NCI-H1092 treated with DMSO at 0.1 percent for 48 hours (cell line): ENCODE data around the gene PHACTR1.

Experiments used
- DNase-seq: peaks from one replicate; lab custom pipeline; 2025; lab: John Stamatoyannopoulos, UW

PHACTR1 gene

DNA sequence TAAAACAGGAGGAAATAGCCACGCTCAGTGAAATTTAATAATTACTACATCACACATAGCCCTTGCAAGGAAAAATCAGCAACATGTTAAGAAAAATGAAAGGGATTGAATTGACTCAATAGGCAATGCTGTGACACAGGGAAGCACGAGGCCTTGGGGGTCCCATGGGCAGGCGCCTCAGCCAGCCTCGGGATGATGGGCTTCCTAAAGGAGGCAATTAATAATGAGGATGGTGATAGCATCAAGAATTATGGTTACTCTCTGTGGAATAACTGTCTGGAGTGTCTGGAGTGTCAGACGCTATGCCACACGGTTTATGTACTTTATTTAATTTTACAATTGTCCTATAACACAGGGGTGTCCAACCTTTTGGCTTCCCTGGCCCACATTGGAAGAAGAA, 481.6 kb downstream of the PHACTR1 start:
- DNase-seq: no peak

DNA sequence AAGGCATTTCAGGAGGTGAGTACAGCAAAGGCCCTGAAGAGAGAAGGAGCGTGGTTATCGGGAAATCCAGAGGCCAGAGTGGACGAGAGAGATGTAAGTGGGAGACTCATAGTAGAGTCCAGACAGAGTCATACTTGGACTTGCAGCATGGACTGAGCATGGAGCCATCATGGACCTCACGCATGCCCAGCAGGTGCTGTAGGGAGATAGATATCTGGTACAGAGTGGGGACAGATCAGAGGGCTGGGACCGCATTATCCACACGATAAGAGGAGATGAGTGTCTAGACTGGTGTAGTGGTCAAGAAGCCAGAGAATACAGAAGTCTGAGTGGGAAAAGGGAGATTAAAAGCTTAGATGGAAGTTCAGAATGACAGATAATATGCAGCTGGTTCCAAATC, 484.8 kb downstream of the PHACTR1 start:
- DNase-seq: no peak

DNA sequence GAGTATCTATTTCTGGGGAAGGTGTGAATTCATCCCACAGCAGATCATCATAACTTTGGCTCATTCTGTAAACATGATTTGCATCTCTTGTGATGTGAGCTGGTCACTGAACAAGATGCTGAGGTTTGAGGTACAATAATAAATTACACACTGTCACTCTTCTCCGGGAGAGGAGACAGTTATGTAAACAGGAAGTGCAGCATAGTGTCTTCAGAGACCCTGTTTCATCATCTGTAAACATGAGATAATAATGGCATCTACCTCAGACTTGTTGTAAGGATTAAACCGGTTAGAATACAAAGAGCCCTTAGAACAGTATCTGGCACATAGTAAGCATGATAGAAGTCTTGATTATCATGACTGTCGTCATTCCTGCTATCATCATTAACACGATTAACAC, 486.6 kb downstream of the PHACTR1 start:
- no peak for DNase-seq

DNA sequence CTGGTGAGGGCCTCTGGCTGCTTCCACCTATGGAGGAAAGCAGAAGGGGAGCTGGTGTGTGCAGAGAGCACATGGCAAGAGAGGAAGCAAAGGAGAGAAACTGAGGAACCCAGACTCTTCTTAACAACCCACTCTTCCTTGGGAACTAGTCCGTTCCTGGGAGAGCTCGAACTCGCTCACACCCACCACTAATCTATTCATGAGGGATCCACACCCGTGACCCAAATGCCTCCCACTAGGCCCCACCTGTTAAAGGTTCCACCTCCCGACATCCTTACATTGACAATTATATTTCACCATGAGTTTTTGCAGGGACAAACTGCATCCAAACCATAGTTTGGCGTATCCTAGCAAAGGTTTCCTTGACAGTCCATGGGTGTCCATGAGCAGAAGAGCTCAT, 488.5 kb downstream of the PHACTR1 start:
- DNase-seq: no peak

DNA sequence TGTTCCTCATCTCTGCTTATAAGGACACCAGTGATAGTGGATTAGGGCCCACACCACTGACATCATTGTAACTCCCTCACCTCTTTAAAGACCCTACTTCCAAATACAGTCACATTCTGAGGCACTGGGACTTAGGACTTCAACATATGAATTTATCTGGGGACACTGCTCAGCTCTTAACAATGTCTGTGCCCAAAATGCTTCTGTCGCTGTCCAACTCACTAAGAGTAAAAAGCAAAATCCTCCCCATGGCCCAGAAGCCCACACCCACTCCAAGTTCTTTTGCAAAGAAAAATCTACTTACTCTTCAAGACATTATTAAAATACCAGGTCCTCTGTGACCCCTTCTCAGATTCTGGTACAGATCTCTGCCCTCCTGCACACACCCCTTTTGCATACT, 495.5 kb downstream of the PHACTR1 start:
- DNase-seq: no peak

DNA sequence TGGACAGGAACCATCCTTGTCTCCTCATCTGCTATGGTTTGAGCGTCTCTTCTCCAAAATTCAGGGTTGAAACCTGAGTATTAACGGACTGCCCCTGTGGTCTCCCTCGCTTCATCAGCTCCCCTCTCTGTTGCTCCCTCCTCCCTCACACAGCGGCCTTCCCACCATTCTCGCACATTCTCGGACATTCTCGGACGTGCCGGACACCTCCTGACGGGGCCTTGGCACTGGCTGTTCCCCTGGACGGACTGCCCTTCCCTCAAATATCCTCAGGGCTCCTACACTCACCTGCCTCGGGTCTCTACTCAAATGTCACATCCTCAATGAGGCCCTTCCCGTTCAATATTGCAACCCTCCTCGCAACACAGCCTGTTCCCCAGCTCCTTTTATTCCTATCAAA, 496.0 kb downstream of the PHACTR1 start:
- no peak for DNase-seq

DNA sequence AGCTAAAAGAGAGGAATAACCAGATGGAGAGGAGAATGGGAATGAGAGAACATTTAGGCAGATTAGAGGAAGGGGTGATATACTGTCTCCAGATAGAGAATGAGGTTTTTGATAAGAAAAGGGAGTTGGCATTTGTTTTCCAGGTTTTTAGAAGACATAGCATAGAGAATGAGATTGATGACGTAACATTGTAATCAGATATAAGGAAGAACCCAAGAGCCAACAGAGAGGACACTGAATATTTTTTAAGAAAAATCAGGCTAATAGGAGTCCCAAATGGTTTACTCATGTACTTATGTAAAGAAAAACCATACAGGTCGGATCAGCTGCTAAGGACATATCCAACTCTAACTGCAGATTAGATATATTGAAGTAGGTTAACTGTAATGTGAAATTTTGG, 498.8 kb downstream of the PHACTR1 start:
- no peak for DNase-seq

DNA sequence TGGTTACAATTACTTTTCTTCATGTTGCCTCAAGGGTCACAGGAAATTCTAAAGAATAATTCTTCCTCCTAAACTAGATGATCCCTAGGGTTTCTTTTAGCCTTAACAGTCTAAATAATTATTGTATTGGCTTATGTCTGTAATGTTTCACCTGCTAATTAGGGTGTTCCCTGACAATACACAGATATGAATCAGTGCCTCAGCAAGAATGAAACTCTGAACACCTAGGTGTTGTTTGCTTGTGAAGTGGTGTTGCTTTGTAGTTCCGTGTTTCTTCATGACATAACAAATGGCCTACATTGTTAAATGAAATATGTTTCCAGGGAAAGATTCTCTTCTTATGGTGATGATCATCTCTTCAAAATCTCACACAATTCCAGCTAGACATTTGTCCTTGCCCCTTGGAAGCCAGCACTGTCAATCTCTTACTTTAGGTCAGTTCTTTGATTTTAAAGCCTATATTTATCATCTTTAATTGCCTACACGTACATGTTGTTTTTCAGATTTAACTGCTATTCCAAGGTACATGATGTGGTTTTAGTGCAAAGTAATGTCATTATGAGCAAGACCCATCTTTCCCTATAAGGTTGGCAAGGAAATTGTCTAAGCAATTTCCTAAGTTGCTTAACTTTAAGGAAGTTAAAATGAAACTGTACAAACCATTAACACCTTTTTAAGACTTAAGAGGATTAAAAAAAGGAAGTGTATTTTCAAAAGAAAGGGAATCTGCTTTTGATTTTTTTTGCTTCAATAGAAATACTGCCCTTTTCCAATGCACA, 499.9 kb downstream of the PHACTR1 start:
- no peak for DNase-seq

DNA sequence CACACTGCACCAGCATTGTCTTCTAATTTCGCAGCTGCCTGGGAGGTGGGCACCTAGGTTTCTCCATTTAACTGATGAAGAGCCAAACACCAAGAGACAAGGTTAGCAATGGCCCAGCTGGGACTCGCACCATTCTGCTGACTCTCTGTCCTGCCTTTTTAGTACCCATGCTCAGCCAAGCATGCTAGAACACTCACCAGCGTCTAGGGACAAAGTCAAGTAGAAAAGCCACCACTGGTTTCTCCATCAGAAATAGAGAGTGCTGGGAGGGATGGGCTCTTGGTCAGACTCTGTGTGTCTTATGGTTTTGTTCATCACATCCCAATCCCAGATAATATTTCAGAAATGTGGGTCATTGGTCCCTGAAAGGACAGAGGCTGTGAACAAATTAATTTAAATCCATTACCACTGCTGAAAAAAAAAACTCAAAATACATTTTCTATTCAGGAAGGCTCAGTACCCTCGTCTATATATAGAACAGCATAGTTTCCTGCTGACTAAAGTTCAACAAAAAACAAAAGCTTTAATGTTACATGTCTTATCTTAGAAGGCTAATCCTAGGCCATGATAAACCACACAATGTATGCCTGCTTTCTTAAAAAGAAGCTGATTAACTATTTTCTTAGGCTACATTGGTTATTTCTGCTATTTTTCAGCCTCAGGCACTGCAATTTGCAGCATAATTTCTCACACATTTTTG, 500.8 kb downstream of the PHACTR1 start:
- no peak for DNase-seq

DNA sequence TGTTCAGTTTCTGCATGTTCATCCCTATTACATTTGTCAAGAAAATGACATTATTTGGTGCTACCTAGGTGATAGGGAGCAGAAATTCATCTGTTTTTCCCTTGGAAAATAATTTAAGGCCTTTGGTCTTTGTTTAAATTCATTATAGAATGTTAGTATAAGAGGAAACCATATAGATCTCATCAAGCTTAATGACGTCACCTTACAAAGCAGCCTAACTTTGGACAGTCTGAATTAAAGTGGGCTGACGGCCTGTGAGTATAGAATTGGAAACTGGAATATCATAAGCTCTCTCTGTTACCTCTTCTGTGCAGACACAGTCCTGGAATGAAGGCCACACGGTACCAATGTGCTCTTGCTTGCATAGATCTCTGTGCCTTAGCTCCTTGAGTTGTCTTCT, 503.7 kb downstream of the PHACTR1 start:
- DNase-seq: no peak

DNA sequence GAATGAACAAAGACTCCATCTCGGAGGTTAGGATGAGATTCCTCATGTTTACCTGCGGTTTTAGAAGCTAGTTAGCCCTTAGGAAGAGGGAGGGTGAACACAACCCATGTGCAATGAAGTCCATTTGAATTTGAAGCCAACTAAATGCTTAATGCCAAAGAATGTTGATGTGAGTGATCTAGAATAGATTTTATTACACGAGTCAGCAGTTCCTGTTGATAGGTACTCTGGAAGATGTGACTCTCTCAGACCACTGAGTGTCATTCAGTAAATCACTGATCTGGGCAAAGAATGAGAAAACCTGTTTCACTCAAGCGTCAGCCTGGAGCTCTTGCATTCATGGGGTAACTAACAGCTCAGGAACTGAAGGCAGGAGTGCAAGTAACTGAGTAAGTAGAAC, 505.5 kb downstream of the PHACTR1 start:
- no peak for DNase-seq

DNA sequence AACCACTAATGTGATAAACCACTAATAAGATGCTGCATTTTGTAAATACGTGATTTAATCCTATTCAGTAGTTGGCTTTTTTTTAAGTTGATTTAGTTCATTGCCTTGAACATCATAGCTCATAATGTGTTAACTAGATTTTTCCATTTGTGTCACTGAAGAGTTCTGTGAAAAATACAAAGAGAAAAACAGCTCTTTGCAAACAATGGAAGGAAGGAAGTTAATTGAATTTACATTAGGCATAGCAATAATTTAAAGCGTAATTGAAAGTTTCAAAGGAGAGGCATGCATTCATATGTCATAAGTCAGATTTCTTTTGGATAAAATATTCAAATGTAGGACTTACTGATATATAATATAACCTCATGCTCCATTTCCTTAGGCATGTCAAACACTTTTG, 509.5 kb downstream of the PHACTR1 start:
- DNase-seq: no peak

DNA sequence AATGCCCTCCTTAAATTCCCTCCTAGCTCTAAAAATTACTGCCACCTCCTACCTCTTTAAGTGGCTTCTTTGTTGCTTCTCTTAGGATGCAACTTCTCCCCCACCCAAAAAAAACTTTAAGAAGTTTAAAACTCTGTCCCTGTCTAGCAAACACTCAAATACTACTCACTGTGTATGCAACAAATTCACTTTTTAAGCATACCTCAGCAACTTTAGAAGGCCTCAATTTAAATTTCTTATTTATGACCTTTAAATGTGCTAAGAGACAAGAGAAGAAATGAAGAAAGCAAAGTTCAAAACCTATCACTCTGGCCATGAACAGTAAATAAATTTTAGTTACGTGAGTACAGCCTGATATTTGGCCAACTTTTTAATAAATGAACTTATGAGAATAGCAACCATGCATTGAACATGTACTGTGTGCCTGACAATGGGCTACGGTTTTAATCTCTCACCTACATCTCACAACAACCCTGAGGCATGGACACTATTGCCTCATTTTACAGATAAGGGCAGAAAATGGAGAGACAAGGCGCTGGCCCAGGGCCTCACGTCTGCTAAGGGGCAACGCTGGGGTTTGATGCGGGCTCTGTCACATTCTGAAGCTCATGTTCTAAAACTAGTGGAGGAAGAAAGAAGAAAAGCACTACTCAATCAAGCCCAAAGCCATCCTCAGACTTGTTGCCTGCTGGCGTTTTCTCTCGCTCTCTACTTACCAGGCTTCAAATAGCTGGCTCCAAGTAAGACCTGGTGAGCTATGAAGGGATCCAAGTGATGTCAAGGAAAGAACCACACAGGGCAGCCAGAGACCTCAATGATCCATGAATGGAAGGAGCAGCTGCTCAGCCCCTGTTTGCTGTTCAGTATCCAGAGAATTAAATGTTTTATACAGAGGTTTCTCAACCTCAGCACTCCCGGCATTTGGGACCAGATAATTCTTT, 512.0 kb downstream of the PHACTR1 start:
- no peak for DNase-seq

DNA sequence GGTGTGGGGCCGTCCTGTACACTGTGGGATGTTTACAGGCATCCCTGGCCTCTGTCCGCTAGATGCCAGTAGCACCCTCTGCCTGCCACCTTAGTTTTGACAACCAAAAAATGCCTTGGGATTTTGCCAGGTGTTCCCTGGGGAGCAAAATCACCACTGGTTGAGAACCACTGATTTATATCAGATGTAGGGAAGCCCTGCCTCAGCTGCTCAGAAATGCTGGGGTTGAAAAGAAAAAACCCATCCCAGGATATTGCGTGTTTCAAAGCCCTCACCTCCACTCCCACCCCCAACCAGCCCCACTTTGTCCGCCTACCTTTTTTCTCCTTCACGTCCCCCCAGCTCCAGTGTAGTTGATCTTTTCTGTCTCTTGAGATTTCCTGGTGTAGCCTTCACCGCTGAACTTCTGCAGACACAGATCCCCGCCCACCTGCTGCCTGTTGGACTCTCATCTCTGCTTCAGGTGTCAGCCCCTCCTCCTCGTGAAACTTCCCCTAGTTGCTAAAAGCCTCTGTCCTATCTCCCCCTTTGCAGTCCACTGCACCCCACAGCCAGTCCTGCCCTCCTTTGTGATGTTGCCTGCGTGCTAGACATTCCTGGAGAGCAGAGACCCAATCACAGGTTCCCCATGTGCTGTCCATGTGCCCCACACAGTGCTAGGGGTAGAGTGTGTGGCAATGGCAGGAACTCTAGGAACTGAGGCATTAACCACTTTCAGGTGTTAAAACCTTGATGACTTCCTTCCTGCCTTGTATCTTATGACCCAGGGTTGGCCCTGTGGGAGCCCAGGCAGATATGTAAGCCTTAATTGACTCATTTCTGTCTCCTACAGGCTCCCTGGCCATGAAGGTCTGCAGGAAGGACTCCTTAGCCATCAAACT, 512.9 kb downstream of the PHACTR1 start:
- no peak for DNase-seq

DNA sequence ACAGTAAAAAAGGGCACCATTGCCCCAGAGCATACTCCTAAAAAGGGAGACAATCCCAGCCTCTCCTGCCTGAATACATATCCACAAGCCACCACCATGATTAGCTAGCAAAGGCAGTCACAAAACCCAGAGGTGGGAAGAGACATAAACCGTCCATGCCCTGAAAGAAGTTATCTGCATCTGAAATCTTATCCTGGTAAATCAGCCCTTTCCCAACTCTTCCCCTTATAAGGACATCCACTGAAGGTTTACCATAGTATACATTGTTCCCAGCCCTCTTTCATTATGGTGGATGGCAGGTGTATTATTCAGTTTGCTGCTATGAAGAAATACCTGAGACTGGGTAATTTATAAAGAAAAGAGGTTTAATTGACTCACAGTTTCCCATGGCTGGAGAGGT, 516.5 kb downstream of the PHACTR1 start:
- DNase-seq: no peak

DNA sequence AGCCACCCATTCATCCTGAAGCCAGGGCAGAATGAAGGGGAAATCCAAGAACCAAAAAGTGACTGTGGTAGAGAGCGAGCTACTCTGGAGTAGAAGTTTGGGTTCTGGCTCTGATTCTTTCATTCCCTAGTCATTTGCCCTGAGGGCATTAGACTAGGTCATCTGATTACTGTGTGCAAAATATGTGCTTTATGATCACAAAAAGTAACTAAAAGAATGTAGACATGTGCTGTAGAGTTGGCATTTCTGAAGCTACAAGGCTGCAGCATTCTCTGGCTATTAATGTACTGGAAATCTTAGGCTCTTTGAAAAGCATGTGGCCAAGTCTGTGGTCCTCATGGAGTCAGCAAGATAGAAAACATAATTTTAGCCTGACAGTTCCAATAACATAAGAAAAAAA, 517.6 kb downstream of the PHACTR1 start:
- DNase-seq: no peak

DNA sequence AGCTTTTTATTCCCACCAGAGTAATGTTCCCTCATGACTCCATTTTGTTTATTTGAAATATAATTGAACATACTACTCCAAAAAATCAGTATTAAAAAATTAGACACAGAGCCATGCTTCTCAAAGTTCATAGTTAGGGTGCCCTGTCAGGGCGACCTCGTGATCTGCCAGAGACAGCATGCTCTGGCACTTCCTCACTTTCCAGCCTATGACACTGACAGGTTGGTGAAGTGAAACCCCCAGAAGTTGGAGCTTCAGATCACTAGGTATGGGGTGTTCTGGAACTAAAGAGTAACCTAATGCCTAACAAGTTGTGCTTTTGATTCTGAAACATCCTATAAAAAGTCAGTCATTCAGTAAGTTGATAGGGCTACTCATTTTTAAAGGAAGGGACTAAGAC, 518.8 kb downstream of the PHACTR1 start:
- DNase-seq: no peak

DNA sequence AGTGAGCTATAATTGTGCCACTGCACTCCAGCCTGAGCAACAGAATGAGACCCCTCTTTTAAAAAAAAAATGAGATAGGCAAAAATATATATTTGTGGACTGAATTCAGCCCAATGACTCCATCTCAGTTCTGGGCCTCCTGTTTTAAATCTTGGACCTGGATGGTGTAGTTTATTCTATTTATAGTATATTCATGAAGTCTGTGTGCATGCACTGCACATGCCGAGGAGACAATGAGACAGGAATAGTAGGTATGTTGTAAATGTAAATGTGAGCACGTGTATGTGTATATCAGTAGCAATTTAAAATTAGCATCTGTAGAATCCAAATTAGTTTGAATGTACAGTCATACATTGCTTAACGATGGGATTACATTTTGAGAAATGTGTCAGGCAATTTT, 520.8 kb downstream of the PHACTR1 start:
- DNase-seq: no peak

DNA sequence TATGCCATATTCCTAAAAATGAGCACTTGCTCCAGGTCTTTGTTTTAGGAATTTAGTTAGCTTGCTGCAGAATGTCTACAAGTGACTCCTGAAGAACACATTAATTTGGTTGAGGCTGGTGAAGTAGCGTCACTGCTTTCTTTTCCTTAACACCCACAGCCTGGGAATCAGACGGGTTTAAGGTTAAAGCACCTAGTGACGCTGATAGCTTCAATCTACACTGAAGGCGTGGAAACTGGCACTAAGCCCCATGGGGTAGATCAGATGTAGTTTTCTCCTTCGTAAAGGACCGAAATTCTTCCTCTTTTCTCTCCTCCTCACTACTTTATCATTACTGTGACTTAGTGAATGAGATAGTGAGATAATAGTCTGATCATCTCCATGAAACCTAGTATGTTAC, 521.5 kb downstream of the PHACTR1 start:
- no peak for DNase-seq

DNA sequence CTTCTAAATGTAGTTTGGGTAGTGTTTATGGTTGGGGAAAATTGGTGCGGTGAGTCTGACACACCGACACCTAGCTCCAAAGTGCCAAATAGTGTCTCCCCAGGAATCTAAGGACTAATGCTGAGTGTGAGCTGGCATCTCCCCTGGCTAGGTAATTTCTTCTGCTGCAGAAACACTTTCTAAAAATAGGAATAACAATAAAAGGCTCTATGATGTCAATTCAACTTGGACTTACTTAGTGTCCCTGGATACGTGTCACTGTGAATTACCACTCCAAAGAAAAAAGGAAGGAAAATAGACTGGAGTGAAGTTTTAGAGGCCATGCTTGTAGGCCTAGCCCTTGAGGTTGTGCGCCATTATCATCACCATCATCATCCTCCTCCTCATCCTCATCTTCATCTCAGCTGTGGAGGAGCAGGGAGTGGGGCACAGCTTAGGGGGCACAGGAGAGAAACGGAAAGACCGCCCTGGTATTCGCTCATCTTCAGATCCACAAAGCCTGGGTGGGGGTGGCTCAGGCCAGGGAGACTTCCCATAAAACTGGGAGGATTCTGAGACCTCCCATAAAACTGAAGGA, 522.2 kb downstream of the PHACTR1 start:
- no peak for DNase-seq
